MM.1S (cell line): ENCODE measurements around the gene C7orf33.

Experiments
- DNase-seq: peaks from one replicate; pipeline ENCODE4 v3.0.0-alpha.2; 2015
- H2AFZ ChIP-seq: fragments of 300-600 bp; sonication (generic); 2 replicates; pipeline ENCODE4 v1.6.0; 2016; ENCODE audit warnings: antibody characterized with exemption, low read length
- H3F3A ChIP-seq: fragments of 300-600 bp; sonication (generic); 2 replicates; pipeline ENCODE4 v1.6.1; 2016; ENCODE audit warnings: mild to moderate bottlenecking, antibody characterized with exemption, low read length, moderate library complexity, mixed read lengths; ENCODE audit not compliant: insufficient read depth
- H3K27ac ChIP-seq: fragments of 300-600 bp; sonication (generic); 2 replicates; pipeline ENCODE4 v1.5.1; 2016; ENCODE audit warnings: mild to moderate bottlenecking, low read length
- H3K27me3 ChIP-seq: fragments of 300-600 bp; sonication (generic); replicated peaks from 2 replicates; pipeline ENCODE4 v1.6.0; 2016; ENCODE audit warnings: low read length; ENCODE audit not compliant: insufficient read depth
- H3K36me3 ChIP-seq: fragments of 300-600 bp; sonication (generic); replicated peaks from 2 replicates; pipeline ENCODE4 v1.6.1; 2016; ENCODE audit warnings: mild to moderate bottlenecking, low read length, mixed read lengths; ENCODE audit not compliant: insufficient read depth
- H3K4me1 ChIP-seq: fragments of 300-600 bp; sonication (generic); 2 replicates; pipeline ENCODE4 v1.6.1; 2016; ENCODE audit warnings: low read length, mixed read lengths
- H3K4me2 ChIP-seq: fragments of 300-600 bp; sonication (generic); 2 replicates; pipeline ENCODE4 v1.6.0; 2016; ENCODE audit warnings: low read depth, low read length
- H3K4me3 ChIP-seq: fragments of 300-600 bp; sonication (generic); 2 replicates; pipeline ENCODE4 v1.5.1; 2016; ENCODE audit warnings: low read length, mixed read lengths
- H3K79me2 ChIP-seq: fragments of 300-600 bp; sonication (generic); 2 replicates; pipeline ENCODE4 v1.6.1; 2016; ENCODE audit warnings: mixed run types, low read length, mixed read lengths
- H3K9ac ChIP-seq: fragments of 300-600 bp; sonication (generic); 2 replicates; pipeline ENCODE4 v1.6.1; 2016; ENCODE audit warnings: low read length, mixed read lengths
- H3K9me2 ChIP-seq: fragments of 300-600 bp; sonication (generic); replicated peaks from 2 replicates; pipeline ENCODE4 v1.6.1; 2016; ENCODE audit warnings: mild to moderate bottlenecking, low read length, mixed read lengths; ENCODE audit not compliant: insufficient read depth
- H3K9me3 ChIP-seq: fragments of 300-600 bp; sonication (generic); replicated peaks from 2 replicates; pipeline ENCODE4 v1.6.1; 2016; ENCODE audit warnings: mild to moderate bottlenecking, low read length, mixed read lengths; ENCODE audit not compliant: insufficient read depth
- H4K20me1 ChIP-seq: fragments of 300-600 bp; sonication (generic); 2 replicates; pipeline ENCODE4 v1.6.1; 2016; ENCODE audit warnings: mild to moderate bottlenecking, low read length, moderate library complexity, mixed read lengths; ENCODE audit not compliant: insufficient read depth
- EZH2 ChIP-seq: fragments of 300-600 bp; sonication (generic); optimal IDR thresholded peaks from 2 replicates; pipeline ENCODE3; 2017; ENCODE audit warnings: low read depth, mild to moderate bottlenecking, antibody characterized with exemption, low read length, mixed read lengths
- EZH2phosphoT487 ChIP-seq: fragments of 300-600 bp; sonication (generic); IDR thresholded peaks from 2 replicates; pipeline ENCODE4 v1.6.1; 2018; ENCODE audit warnings: antibody characterized with exemption, low read length
- TF ChIP-seq, protein P1 (sequence below): fragments of 300-600 bp; sonication (generic); IDR thresholded peaks from 2 replicates; pipeline ENCODE4 v1.5.1; 2016; ENCODE audit warnings: antibody characterized with exemption, low read length, mixed read lengths

The C7orf33 gene

DNA sequence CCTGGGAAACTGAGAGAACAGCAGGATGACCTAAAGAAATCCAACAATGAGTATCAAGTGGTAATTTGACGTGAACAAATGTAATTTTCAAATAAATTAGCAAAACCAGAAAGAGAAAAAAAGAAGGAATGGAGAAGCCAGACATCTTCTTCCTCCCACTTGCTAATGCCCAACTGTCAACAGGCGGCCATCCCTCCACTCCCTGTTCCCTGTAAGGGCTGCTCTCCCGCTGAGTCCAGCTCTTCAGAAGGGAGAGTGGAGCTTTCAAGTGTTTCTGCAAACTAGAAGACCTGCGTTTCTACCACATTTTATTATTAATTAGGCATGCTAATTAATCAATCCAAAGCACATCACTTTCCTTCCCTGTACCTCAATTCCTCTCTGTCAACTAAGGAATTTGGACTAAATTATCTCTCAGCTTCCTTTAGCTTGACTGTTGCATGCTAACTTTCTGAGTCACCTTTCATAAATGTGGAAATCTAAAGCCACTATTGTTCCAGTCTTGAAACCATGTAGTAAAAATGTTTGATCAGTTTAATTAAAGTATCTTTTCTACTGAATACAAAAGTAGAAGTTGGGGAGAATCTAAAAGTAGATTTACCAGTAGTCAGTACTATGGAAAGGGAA is 59.8 kb downstream of the C7orf33 start:
- Histone ChIP-seq H3K79me2 (no peaks in the 10 kb centered on the region), H2AFZ (no peak overlapping the region), H3K4me1 (no peaks in the 10 kb centered on the region), H3K27me3 (no peaks in the 10 kb centered on the region), H3K4me2 (no peak overlapping the region), H4K20me1 (no peaks in the 10 kb centered on the region), H3K9ac (no peak overlapping the region), H3K36me3 (no peaks in the 10 kb centered on the region), H3K4me3 (no peak overlapping the region), H3K9me2 (no peaks in the 10 kb centered on the region), H3K9me3 (no peaks in the 10 kb centered on the region), H3K27ac (no peak overlapping the region), H3F3A (0 out of 2 replicates have a peak, but pooled peaks cover 3% of the 10 kb centered on the region)
- TF ChIP-seq, protein P1, sequence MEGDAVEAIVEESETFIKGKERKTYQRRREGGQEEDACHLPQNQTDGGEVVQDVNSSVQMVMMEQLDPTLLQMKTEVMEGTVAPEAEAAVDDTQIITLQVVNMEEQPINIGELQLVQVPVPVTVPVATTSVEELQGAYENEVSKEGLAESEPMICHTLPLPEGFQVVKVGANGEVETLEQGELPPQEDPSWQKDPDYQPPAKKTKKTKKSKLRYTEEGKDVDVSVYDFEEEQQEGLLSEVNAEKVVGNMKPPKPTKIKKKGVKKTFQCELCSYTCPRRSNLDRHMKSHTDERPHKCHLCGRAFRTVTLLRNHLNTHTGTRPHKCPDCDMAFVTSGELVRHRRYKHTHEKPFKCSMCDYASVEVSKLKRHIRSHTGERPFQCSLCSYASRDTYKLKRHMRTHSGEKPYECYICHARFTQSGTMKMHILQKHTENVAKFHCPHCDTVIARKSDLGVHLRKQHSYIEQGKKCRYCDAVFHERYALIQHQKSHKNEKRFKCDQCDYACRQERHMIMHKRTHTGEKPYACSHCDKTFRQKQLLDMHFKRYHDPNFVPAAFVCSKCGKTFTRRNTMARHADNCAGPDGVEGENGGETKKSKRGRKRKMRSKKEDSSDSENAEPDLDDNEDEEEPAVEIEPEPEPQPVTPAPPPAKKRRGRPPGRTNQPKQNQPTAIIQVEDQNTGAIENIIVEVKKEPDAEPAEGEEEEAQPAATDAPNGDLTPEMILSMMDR = no peak
- TF ChIP-seq EZH2phosphoT487 (no peak), EZH2 (no peak)
- no peak for DNase-seq

DNA sequence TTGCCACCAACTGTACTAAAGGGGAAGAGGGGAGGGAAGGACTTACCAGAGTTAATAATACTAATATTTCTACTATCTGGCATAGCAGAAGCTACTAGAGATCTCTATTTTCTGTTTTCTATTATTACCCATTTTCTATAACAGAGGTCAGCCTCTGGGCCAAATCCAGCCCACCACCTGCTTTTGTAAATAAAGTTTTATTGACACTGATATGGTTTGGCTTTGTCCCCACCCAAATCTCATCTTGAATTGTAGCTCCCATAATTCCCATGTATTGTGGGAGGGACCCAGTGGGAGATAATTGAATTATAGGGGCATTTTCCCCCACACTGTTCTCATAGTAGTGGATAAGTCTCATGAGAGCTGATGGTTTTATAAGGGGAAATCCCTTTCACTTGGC is 62.2 kb downstream of the C7orf33 start:
- Histone ChIP-seq H3K36me3 (no peaks in the 10 kb centered on the region), H3K79me2 (no peaks in the 10 kb centered on the region), H3K4me1 (no peaks in the 10 kb centered on the region), H4K20me1 (no peaks in the 10 kb centered on the region), H2AFZ (no peak overlapping the region), H3K9me3 (no peaks in the 10 kb centered on the region), H3K4me2 (no peak overlapping the region), H3F3A (0 out of 2 replicates have a peak, but pooled peaks cover 3% of the 10 kb centered on the region), H3K9ac (no peak overlapping the region), H3K9me2 (no peaks in the 10 kb centered on the region), H3K27ac (no peak overlapping the region), H3K4me3 (no peak overlapping the region), H3K27me3 (no peaks in the 10 kb centered on the region)
- DNase-seq = no peak
- TF ChIP-seq, protein P1 = no peak
- TF ChIP-seq EZH2phosphoT487 (no peak), EZH2 (no peak)

DNA sequence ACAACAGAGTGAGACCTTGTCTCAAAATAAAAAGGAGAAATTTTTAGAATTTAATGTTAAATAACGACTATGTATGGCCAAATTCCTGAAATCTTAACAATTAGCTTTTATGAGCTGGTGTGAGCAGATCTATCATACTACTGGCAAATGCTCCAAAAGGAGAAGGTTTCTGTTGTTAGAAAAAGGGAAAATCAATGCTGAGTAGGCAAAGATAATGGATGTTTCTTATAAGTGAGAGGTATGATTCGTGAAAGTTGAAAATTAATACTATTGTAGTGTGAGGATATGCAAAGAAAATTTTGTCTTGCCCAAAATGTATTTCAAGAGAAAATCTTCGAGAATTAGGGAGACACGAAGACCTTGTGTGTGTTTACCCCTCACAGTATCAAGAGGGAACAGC is 67.4 kb downstream of the C7orf33 start:
- Histone ChIP-seq H3K9ac (no peak overlapping the region), H4K20me1 (no peaks in the 10 kb centered on the region), H3K9me2 (no peaks in the 10 kb centered on the region), H2AFZ (no peak overlapping the region), H3K4me1 (peaks cover 12% of the 10 kb centered on the region), H3K27ac (no peak overlapping the region), H3K9me3 (no peaks in the 10 kb centered on the region), H3K27me3 (no peaks in the 10 kb centered on the region), H3K4me2 (no peak overlapping the region), H3K79me2 (no peaks in the 10 kb centered on the region), H3F3A (no peaks in the 10 kb centered on the region), H3K36me3 (no peaks in the 10 kb centered on the region), H3K4me3 (no peak overlapping the region)
- no peak for DNase-seq
- TF ChIP-seq EZH2 = no peak
- TF ChIP-seq, protein P1 = no peak
- TF ChIP-seq EZH2phosphoT487 = no peak
